ENCODE data around the gene ZCCHC24. TPM values are rescaled to one million over a fixed set of nuclear protein-coding genes. Genes with fewer than 3 reads are reported as not detected.

ZCCHC24 gene
- total RNA-seq, 1 experiment from 2014 or later = 3.8 TPM

DNA sequence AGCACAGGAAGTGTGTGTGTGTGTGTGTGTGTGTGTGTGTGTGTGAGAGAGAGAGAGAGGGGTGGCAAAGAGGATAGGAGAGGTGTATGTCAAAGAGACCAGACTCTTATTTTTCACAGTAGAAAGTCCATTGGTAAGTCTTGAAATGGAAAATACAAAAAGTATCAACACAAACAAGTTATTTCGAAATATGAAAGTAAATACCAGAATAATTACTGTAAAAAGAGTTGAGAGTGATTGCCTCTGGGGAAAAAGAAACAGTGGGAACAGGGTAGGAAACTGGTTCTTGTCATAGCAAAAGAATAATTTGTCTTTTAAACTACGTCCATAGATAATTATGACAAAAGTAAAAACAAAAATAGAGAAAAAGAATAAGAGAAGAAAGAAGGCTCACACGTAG is 37.9 kb upstream of the ZCCHC24 start:
- no peak overlapping the region for H2BK120ac ChIP-seq (ENCODE audit: low read depth, low read length, poor library complexity, severe bottlenecking)
- H4K8ac ChIP-seq (replicated peaks; ENCODE audit: insufficient read length, low read depth, low read length) = no peak overlapping the region
- H3K4me2 ChIP-seq (ENCODE audit: insufficient read depth, insufficient read length, low read length) = no peak overlapping the region
- H3K27me3 ChIP-seq (ENCODE audit: insufficient read depth, low read length) = no peaks in the 10 kb centered on the region
- TF ChIP-seq, protein P1, sequence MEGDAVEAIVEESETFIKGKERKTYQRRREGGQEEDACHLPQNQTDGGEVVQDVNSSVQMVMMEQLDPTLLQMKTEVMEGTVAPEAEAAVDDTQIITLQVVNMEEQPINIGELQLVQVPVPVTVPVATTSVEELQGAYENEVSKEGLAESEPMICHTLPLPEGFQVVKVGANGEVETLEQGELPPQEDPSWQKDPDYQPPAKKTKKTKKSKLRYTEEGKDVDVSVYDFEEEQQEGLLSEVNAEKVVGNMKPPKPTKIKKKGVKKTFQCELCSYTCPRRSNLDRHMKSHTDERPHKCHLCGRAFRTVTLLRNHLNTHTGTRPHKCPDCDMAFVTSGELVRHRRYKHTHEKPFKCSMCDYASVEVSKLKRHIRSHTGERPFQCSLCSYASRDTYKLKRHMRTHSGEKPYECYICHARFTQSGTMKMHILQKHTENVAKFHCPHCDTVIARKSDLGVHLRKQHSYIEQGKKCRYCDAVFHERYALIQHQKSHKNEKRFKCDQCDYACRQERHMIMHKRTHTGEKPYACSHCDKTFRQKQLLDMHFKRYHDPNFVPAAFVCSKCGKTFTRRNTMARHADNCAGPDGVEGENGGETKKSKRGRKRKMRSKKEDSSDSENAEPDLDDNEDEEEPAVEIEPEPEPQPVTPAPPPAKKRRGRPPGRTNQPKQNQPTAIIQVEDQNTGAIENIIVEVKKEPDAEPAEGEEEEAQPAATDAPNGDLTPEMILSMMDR (conservative IDR thresholded peaks at IDR 0.05) = no peak
- no peak overlapping the region for H2AK5ac ChIP-seq (ENCODE audit: insufficient read length, low read length)
- Mint-ChIP-seq H3K36me3 (ENCODE audit: insufficient read depth in 1 of 3, low read depth in 3 of 3) (no peaks in the 10 kb centered on the region), H3K9me3 (peaks cover 0 to 4% of the 10 kb centered on the region in 2 experiments; a peak in 1 of 5 replicates), H3K4me1 (peaks cover 0 to 10% of the 10 kb centered on the region in 2 experiments), H3K4me3 (no peak overlapping the region), H3K27ac (no peak overlapping the region), H3K27me3 (ENCODE audit: low read depth) (peaks cover 16% of the 10 kb centered on the region)
- H3K18ac ChIP-seq (ENCODE audit: insufficient read length, low read depth, low read length) = no peak overlapping the region
- H2BK5ac ChIP-seq (ENCODE audit: insufficient read length, low read length) = no peak overlapping the region
- H3K23me2 ChIP-seq (ENCODE audit: insufficient read length, low read depth, low read length, poor library complexity, severe bottlenecking) = no peaks in the 10 kb centered on the region
- H3K79me1 ChIP-seq (ENCODE audit: insufficient read depth, low read depth, low read length, poor library complexity, severe bottlenecking) = no peaks in the 10 kb centered on the region
- no peak overlapping the region for H3K56ac ChIP-seq (ENCODE audit: insufficient read length, low read depth, low read length)
- no peak for DNase-seq
- H4K91ac ChIP-seq (ENCODE audit: insufficient read length, low read depth, low read length) = no peak overlapping the region
- no peak overlapping the region for H4K5ac ChIP-seq (ENCODE audit: insufficient read length, low read depth, low read length)
- H3K23ac ChIP-seq (ENCODE audit: insufficient read length, low read depth, low read length) = no peak overlapping the region
- H3T11ph ChIP-seq (ENCODE audit: low read length) = no peak overlapping the region
- H3K4me1 ChIP-seq (ENCODE audit: insufficient read depth, low read length) = no peaks in the 10 kb centered on the region; the same call in 1 of the 2 replicates
- WGBS (ENCODE audit: extremely low coverage, insufficient read length, low lambda C conversion rate) = no CpG with 5 or more reads among the region's 3 CpGs
- no peak overlapping the region for H3K27ac ChIP-seq (ENCODE audit: insufficient read length, low read depth, low read length)
- H3K9ac ChIP-seq (ENCODE audit: extremely low read depth, insufficient read length, low read length) = no peak overlapping the region
- no peaks in the 10 kb centered on the region for H3K9me3 ChIP-seq (ENCODE audit: control insufficient read depth, low read depth, low read length)
- no peak overlapping the region for H2BK12ac ChIP-seq (ENCODE audit: insufficient read length, low read depth, low read length)
- H3K4ac ChIP-seq (ENCODE audit: low read depth, low read length) = no peak overlapping the region
- H4K20me1 ChIP-seq (ENCODE audit: control insufficient read depth, insufficient read depth, insufficient read length) = no peaks in the 10 kb centered on the region
- H2BK15ac ChIP-seq (ENCODE audit: low read depth, low read length) = no peak overlapping the region
- no peak overlapping the region for H3K14ac ChIP-seq (ENCODE audit: insufficient read depth, low read length)
- H3K79me2 ChIP-seq (ENCODE audit: insufficient read depth, low read length) = no peaks in the 10 kb centered on the region
- no peak overlapping the region for H2AFZ ChIP-seq (ENCODE audit: low read length)
- no peak overlapping the region for H2BK20ac ChIP-seq (ENCODE audit: low read depth, low read length, poor library complexity, severe bottlenecking)
